Hepatocyte (in vitro differentiated cells): Measurements from ENCODE around the gene LCN2. TPM values are rescaled to one million over a fixed set of nuclear protein-coding genes. Genes with fewer than 3 reads are reported as not detected.

ENCODE experiments used
- DNase-seq: peaks from one replicate; pipeline ENCODE4 v3.0.0-alpha.2; 2016; ENCODE audit warnings: low spot score
- H2AFZ ChIP-seq: fragments of 200-600 bp; sonication (generic); 2 replicates; pipeline ENCODE4 v1.6.0; 2016; ENCODE audit warnings: antibody characterized with exemption, mild to moderate bottlenecking
- H3K27ac ChIP-seq: fragments of 200-600 bp; sonication (generic); 2 replicates; pipeline ENCODE4 v1.5.1; 2016; ENCODE audit warnings: mild to moderate bottlenecking
- H3K27me3 ChIP-seq: fragments of 200-600 bp; sonication (generic); 2 replicates; pipeline ENCODE4 v1.6.1; 2016
- H3K36me3 ChIP-seq: fragments of 200-600 bp; sonication (generic); replicated peaks from 2 replicates; pipeline ENCODE4 v1.5.1; 2016; ENCODE audit warnings: low read depth; ENCODE audit not compliant: insufficient read depth
- H3K4me1 ChIP-seq: fragments of 200-600 bp; sonication (generic); 2 replicates; pipeline ENCODE4 v1.5.1; 2016; ENCODE audit warnings: mild to moderate bottlenecking, moderate library complexity; ENCODE audit not compliant: insufficient read depth
- H3K4me2 ChIP-seq: fragments of 200-600 bp; sonication (generic); 2 replicates; pipeline ENCODE4 v1.6.0; 2016
- H3K4me3 ChIP-seq: fragments of 200-600 bp; sonication (generic); 2 replicates; pipeline ENCODE4 v1.5.1; 2016; ENCODE audit warnings: mild to moderate bottlenecking
- H3K79me2 ChIP-seq: fragments of 200-600 bp; sonication (generic); 2 replicates; pipeline ENCODE4 v1.6.0; 2017; ENCODE audit warnings: mild to moderate bottlenecking
- H3K9me2 ChIP-seq: fragments of 200-600 bp; sonication (generic); replicated peaks from 2 replicates; pipeline ENCODE4 v1.6.0; 2017; ENCODE audit warnings: mild to moderate bottlenecking; ENCODE audit not compliant: insufficient read depth
- H3K9me3 ChIP-seq: fragments of 200-600 bp; sonication (generic); 2 replicates; pipeline ENCODE4 v1.5.1; 2016; ENCODE audit warnings: low read depth, mild to moderate bottlenecking
- H4K20me1 ChIP-seq: fragments of 200-600 bp; sonication (generic); 2 replicates; pipeline ENCODE4 v1.6.0; 2016; ENCODE audit warnings: mild to moderate bottlenecking; ENCODE audit not compliant: insufficient read depth, poor library complexity, severe bottlenecking
- CTCF ChIP-seq: fragments of 200-600 bp; sonication (generic); IDR thresholded peaks from 2 replicates; pipeline ENCODE4 v1.5.1; 2016; ENCODE audit warnings: antibody characterized with exemption, mild to moderate bottlenecking; ENCODE audit not compliant: poor library complexity
- EZH2 ChIP-seq: fragments of 200-600 bp; sonication (generic); IDR thresholded peaks from 2 replicates; pipeline ENCODE4 v1.6.1; 2016; ENCODE audit warnings: antibody characterized with exemption, mild to moderate bottlenecking, borderline replicate concordance
- EZH2phosphoT487 ChIP-seq: fragments of 200-600 bp; sonication (generic); IDR thresholded peaks from one replicate; pipeline ENCODE4 v1.6.1; 2018; ENCODE audit warnings: antibody characterized with exemption, mild to moderate bottlenecking, low read depth, moderate library complexity; ENCODE audit not compliant: unreplicated experiment, severe bottlenecking
- WGBS: methylation state at CpG from one replicate; pipeline ENCODE4 v1.1.6; 2016; ENCODE audit warnings: low lambda C conversion rate; ENCODE audit errors: missing lambda C conversion rate; 5-methylcytosine and 5-hydroxymethylcytosine counted together
- polyA plus RNA-seq: library from polyadenylated mRNA; unstranded; fragments of >200 nt; fragmentation: Nextera tagmentation; extraction: Ambion mirVana; gene quantifications from 2 replicates; pipeline ENCODE4 v1.2.1, GENCODE V29; 2016
- total RNA-seq: library from RNA; depleted of rRNA; stranded (reverse); fragments of >200 nt; gene quantifications from 2 replicates; pipeline ENCODE4 v1.2.3, GENCODE V29; 2014

The LCN2 gene
- total and polyA plus RNA-seq, 2 experiments from 2014 or later: 5.3 to 12.8 TPM

- Histone ChIP-seq H3K36me3 (no peaks in the 10 kb centered on the region), H2AFZ (peak overlapping the region; percentile 92), H3K79me2 (no peaks in the 10 kb centered on the region), H3K4me2 (peak overlapping the region; percentile 98), H3K4me1 (no peaks in the 10 kb centered on the region), H3K9me2 (no peaks in the 10 kb centered on the region), H3K27ac (peak overlapping the region; percentile 64), H3K27me3 (no peaks in the 10 kb centered on the region), H4K20me1 (no peaks in the 10 kb centered on the region), H3K4me3 (peak overlapping the region; percentile 78), H3K9me3 (no peaks in the 10 kb centered on the region)
- TF ChIP-seq EZH2 (no peak), CTCF (no peak), EZH2phosphoT487 (no peak)
- WGBS: 3% methylated on average over 20 of the region's 23 CpGs
- peak; percentile 45 for DNase-seq
These were observed 11.3 kb downstream of the LCN2 start for GRCh38 chr9:128160603-128160987.

GRCh38 chr9:128161215-128161902 lies 12.1 kb downstream of the LCN2 start:
- peak overlapping the region; percentile 98 for H3K4me2 ChIP-seq
- no peak overlapping the region for H3K27ac ChIP-seq
- no peaks in the 10 kb centered on the region for H3K4me1 ChIP-seq
- no peaks in the 10 kb centered on the region for H3K9me3 ChIP-seq
- no peak overlapping the region for H3K4me3 ChIP-seq
- WGBS: 95% methylated on average over 13 of the region's 13 CpGs
- no peaks in the 10 kb centered on the region for H3K9me2 ChIP-seq
- no peak for DNase-seq
- TF ChIP-seq CTCF (no peak), EZH2 (no peak), EZH2phosphoT487 (no peak)
- H3K27me3 ChIP-seq: no peaks in the 10 kb centered on the region
- no peaks in the 10 kb centered on the region for H3K79me2 ChIP-seq
- H2AFZ ChIP-seq: no peak overlapping the region
- no peaks in the 10 kb centered on the region for H4K20me1 ChIP-seq
- H3K36me3 ChIP-seq: no peaks in the 10 kb centered on the region

GRCh38 chr9:128162215-128163026 lies 13.2 kb downstream of the LCN2 start:
- H3K4me3 ChIP-seq: no peak overlapping the region
- TF ChIP-seq CTCF: no peak
- no peak for TF ChIP-seq EZH2
- no peak for TF ChIP-seq EZH2phosphoT487
- no peaks in the 10 kb centered on the region for H4K20me1 ChIP-seq
- no peaks in the 10 kb centered on the region for H3K9me3 ChIP-seq
- no peak overlapping the region for H2AFZ ChIP-seq
- 93% methylated on average over 10 of the region's 10 CpGs for WGBS
- no peak overlapping the region for H3K4me2 ChIP-seq
- H3K4me1 ChIP-seq: no peaks in the 10 kb centered on the region
- H3K79me2 ChIP-seq: no peaks in the 10 kb centered on the region
- H3K36me3 ChIP-seq: no peaks in the 10 kb centered on the region
- no peak overlapping the region for H3K27ac ChIP-seq
- H3K9me2 ChIP-seq: no peaks in the 10 kb centered on the region
- no peaks in the 10 kb centered on the region for H3K27me3 ChIP-seq
- no peak for DNase-seq
